WTC11 (cell line): Measurements from ENCODE around the gene RASA1. TPM values are rescaled to one million over a fixed set of nuclear protein-coding genes. Genes with fewer than 3 reads are reported as not detected.

Source experiments
- ATAC-seq: fragments of 200-7000 bp; cut with Tn5 transposase; 2 replicates; pipeline ENCODE4 v1.10.0; 2021; ENCODE audit warnings: mild to moderate bottlenecking, moderate library complexity
- CTCF ChIA-PET: fragments of 300-600 bp; sonication (Branson Sonifier 250); formaldehyde crosslinking; loops from one replicate; lab custom pipeline; 2021; ENCODE audit warnings: antibody characterized with exemption; lab: Charles Lee
- POLR2A ChIA-PET: fragments of 350-600 bp; sonication (Branson Sonifier 250); formaldehyde crosslinking; loops from one replicate; lab custom pipeline; 2021; ENCODE audit warnings: antibody characterized with exemption; lab: Charles Lee
- DNase-seq: peaks from one replicate; pipeline ENCODE4 v3.0.0; 2021; ENCODE audit warnings: low spot score
- H3K27ac Mint-ChIP-seq: 2 replicates; pipeline ENCODE4 v1.8.0; 2021; ENCODE audit warnings: mixed read lengths
- H3K27me3 Mint-ChIP-seq: 2 replicates; pipeline ENCODE4 v1.8.0; 2021; ENCODE audit warnings: low read depth, mild to moderate bottlenecking, moderate library complexity, mixed read lengths
- H3K36me3 Mint-ChIP-seq: 2 replicates; pipeline ENCODE4 v1.8.0; 2021; ENCODE audit warnings: mixed read lengths
- H3K4me1 Mint-ChIP-seq: 2 replicates; pipeline ENCODE4 v1.8.0; 2022; ENCODE audit warnings: mixed read lengths
- H3K4me3 Mint-ChIP-seq: 2 replicates; pipeline ENCODE4 v1.8.0; 2021; ENCODE audit warnings: mild to moderate bottlenecking, moderate library complexity, mixed read lengths
- H3K9me3 Mint-ChIP-seq: 2 replicates; pipeline ENCODE4 v1.8.0; 2021; ENCODE audit warnings: mixed read lengths
- ATF1 ChIP-seq: sonication (generic); formaldehyde crosslinking; IDR thresholded peaks from 2 replicates; pipeline ENCODE4 v1.8.1; 2023; ENCODE audit warnings: mild to moderate bottlenecking, moderate library complexity, missing genetic modification reagents
- FOXP1 ChIP-seq: sonication (generic); formaldehyde crosslinking; IDR thresholded peaks from 2 replicates; pipeline ENCODE4 v1.8.0; 2022; ENCODE audit warnings: missing genetic modification reagents, mild to moderate bottlenecking, moderate library complexity, borderline replicate concordance
- GRHL2 ChIP-seq: fragments of 250-450 bp; sonication (Bioruptor Pico); IDR thresholded peaks from 2 replicates; pipeline ENCODE4 v1.8.0; 2022; ENCODE audit warnings: mild to moderate bottlenecking, moderate library complexity; ENCODE audit not compliant: insufficient replicate concordance, severe bottlenecking
- HMGA2 ChIP-seq: fragments of 250-450 bp; sonication (Bioruptor Pico); IDR thresholded peaks from 2 replicates; pipeline ENCODE4 v1.4.0; 2021; ENCODE audit warnings: mild to moderate bottlenecking, moderate library complexity
- HMGXB4 ChIP-seq: sonication (generic); formaldehyde crosslinking; IDR thresholded peaks from 2 replicates; pipeline ENCODE4 v1.8.1; 2023; ENCODE audit warnings: mild to moderate bottlenecking, moderate library complexity, missing genetic modification reagents
- MXD4 ChIP-seq: fragments of 250-450 bp; sonication (Bioruptor Pico); IDR thresholded peaks from 2 replicates; pipeline ENCODE4 v1.8.0; 2021; ENCODE audit warnings: mild to moderate bottlenecking, moderate library complexity, borderline replicate concordance
- MYBL2 ChIP-seq: sonication (generic); formaldehyde crosslinking; IDR thresholded peaks from 2 replicates; pipeline ENCODE4 v1.8.1; 2023; ENCODE audit warnings: mild to moderate bottlenecking, moderate library complexity, missing genetic modification reagents
- PRDM15 ChIP-seq: sonication (generic); formaldehyde crosslinking; IDR thresholded peaks from 2 replicates; pipeline ENCODE4 v1.8.0; 2022; ENCODE audit warnings: missing genetic modification reagents
- PREB ChIP-seq: sonication (generic); formaldehyde crosslinking; IDR thresholded peaks from 2 replicates; pipeline ENCODE4 v1.8.1; 2022; ENCODE audit warnings: mild to moderate bottlenecking, missing genetic modification reagents, moderate library complexity, borderline replicate concordance
- STAT6 ChIP-seq: sonication (generic); formaldehyde crosslinking; conservative IDR thresholded peaks from 2 replicates; pipeline ENCODE4 v1.8.1; 2023; ENCODE audit warnings: mild to moderate bottlenecking, low read depth, missing genetic modification reagents, moderate library complexity
- ZMAT4 ChIP-seq: fragments of 250-450 bp; sonication (Bioruptor Pico); IDR thresholded peaks from 2 replicates; pipeline ENCODE4 v1.9.0; 2021; ENCODE audit warnings: mild to moderate bottlenecking
- ZNF263 ChIP-seq: sonication (generic); formaldehyde crosslinking; IDR thresholded peaks from 2 replicates; pipeline ENCODE4 v1.8.1; 2022; ENCODE audit warnings: low read depth, mild to moderate bottlenecking, moderate library complexity, missing genetic modification reagents
- ZNF425 ChIP-seq: fragments of 250-450 bp; sonication (Bioruptor Pico); conservative IDR thresholded peaks from 2 replicates; pipeline ENCODE4 v1.9.0; 2021; ENCODE audit warnings: mild to moderate bottlenecking
- ZNF512 ChIP-seq: sonication (generic); formaldehyde crosslinking; IDR thresholded peaks from 2 replicates; pipeline ENCODE4 v1.8.1; 2022; ENCODE audit warnings: missing genetic modification reagents, borderline replicate concordance
- total RNA-seq: library from RNA; stranded (reverse); gene quantifications from 3 replicates; pipeline ENCODE4 v1.2.3, GENCODE V29; 2021

Gene RASA1
- total RNA-seq, 1 experiment from 2014 or later: 31.0 TPM

- TF ChIP-seq PRDM15 (CRISPR knock-in tag): no peak
Observed at GRCh38 chr5:87393331-87393730, 125.6 kb downstream of the RASA1 start (continued).

GRCh38 chr5:87394411-87395165, 126.9 kb downstream of the RASA1 start:
- Mint-ChIP-seq H3K27me3 (no peaks in the 10 kb centered on the region), H3K36me3 (peaks cover 84% of the 10 kb centered on the region), H3K4me3 (no peak overlapping the region), H3K4me1 (no peaks in the 10 kb centered on the region)
- CTCF ChIA-PET: no interaction called here
- no peak for DNase-seq
- POLR2A ChIA-PET: no interaction called here
- ATAC-seq: no peak
- TF ChIP-seq ZMAT4 (CRISPR knock-in tag) (no peak), MYBL2 (no peak), HMGA2 (no peak), GRHL2 (CRISPR knock-in tag) (no peak), ZNF512 (CRISPR knock-in tag) (no peak), ZNF263 (CRISPR knock-in tag) (no peak), FOXP1 (CRISPR knock-in tag) (no peak)
- TF ChIP-seq, all 79 proteins: peak for 0
- Mint-ChIP-seq H3K9me3 (no peaks in the 10 kb centered on the region), H3K27ac (no peak overlapping the region)

- H3K4me3 Mint-ChIP-seq: no peak overlapping the region
- no peaks in the 10 kb centered on the region for H3K4me1 Mint-ChIP-seq
- no peak for DNase-seq
- no peak for ATAC-seq
- POLR2A ChIA-PET: no interaction called here
- no peak overlapping the region for H3K27ac Mint-ChIP-seq
- H3K27me3 Mint-ChIP-seq: no peaks in the 10 kb centered on the region
- H3K36me3 Mint-ChIP-seq: peaks cover 80% of the 10 kb centered on the region
- CTCF ChIA-PET: interaction anchor here (1.8 kb wide), 1 partner anchor 519 kb away, joined by 4 read pairs; no protein-coding TSS in a partner anchor
- peaks cover 9% of the 10 kb centered on the region for H3K9me3 Mint-ChIP-seq
- TF ChIP-seq MXD4 (CRISPR knock-in tag) (no peak), ATF1 (no peak), ZNF512 (CRISPR knock-in tag) (no peak), ZNF425 (CRISPR knock-in tag) (no peak), HMGXB4 (CRISPR knock-in tag) (no peak), PREB (no peak), STAT6 (no peak)
Observed at GRCh38 chr5:87398981-87399614, 131.4 kb downstream of the RASA1 start.
